Endodermal cell (in vitro differentiated cells): Measurements from ENCODE around the gene MUC22. TPM values are rescaled to one million over a fixed set of nuclear protein-coding genes. Genes with fewer than 3 reads are reported as not detected.

Experiments
- DNase-seq: peaks from one replicate; pipeline ENCODE4 v3.0.0-alpha.2; 2017
- H3K27ac ChIP-seq: 2 replicates; pipeline ENCODE4 v1.5.1; 2013; ENCODE audit warnings: mild to moderate bottlenecking, low read depth, low read length, moderate library complexity
- H3K27me3 ChIP-seq: 2 replicates; pipeline ENCODE4 v1.6.1; 2013; ENCODE audit warnings: mild to moderate bottlenecking, low read length, moderate library complexity; ENCODE audit not compliant: insufficient read depth, control insufficient read depth, poor library complexity, severe bottlenecking
- H3K36me3 ChIP-seq: 2 replicates; pipeline ENCODE4 v1.7.0; 2013; ENCODE audit warnings: mild to moderate bottlenecking, low read length, moderate library complexity; ENCODE audit not compliant: control insufficient read depth, insufficient read depth
- H3K4me1 ChIP-seq: one replicate; pipeline ENCODE4 v1.7.0; 2013; ENCODE audit warnings: low read length; ENCODE audit not compliant: control insufficient read depth, insufficient read depth
- H3K4me3 ChIP-seq: 2 replicates; pipeline ENCODE4 v1.5.1; 2013; ENCODE audit warnings: mild to moderate bottlenecking, low read length, moderate library complexity
- H3K9ac ChIP-seq: 2 replicates; pipeline ENCODE4 v1.6.1; 2013; ENCODE audit warnings: mild to moderate bottlenecking, low read length, moderate library complexity; ENCODE audit not compliant: poor library complexity, severe bottlenecking; ENCODE audit errors: extremely low read depth
- H3K9me3 ChIP-seq: 2 replicates; pipeline ENCODE4 v1.6.1; 2013; ENCODE audit warnings: mild to moderate bottlenecking, low read length, moderate library complexity; ENCODE audit not compliant: control insufficient read depth
- H3K27ac Mint-ChIP-seq: 2 replicates; pipeline ENCODE4 v1.8.0; 2020; ENCODE audit warnings: mixed read lengths
- H3K27me3 Mint-ChIP-seq: 2 replicates; pipeline ENCODE4 v1.8.0; 2021; ENCODE audit warnings: mild to moderate bottlenecking, mixed read lengths; ENCODE audit not compliant: insufficient read depth
- H3K36me3 Mint-ChIP-seq: 2 replicates; pipeline ENCODE4 v1.8.0; 2020; ENCODE audit warnings: low read depth, mixed read lengths
- H3K4me1 Mint-ChIP-seq: 2 replicates; pipeline ENCODE4 v1.8.0; 2020; ENCODE audit warnings: mixed read lengths
- H3K4me3 Mint-ChIP-seq: 2 replicates; pipeline ENCODE4 v1.8.0; 2020; ENCODE audit warnings: mild to moderate bottlenecking, moderate library complexity, mixed read lengths
- H3K9me3 Mint-ChIP-seq: 2 replicates; pipeline ENCODE4 v1.8.0; 2020; ENCODE audit warnings: mild to moderate bottlenecking, mixed read lengths
- WGBS, 2 experiments: methylation state at CpG; one replicate each; pipeline versions ENCODE4 v1.1.5 to v1.1.7; 2013; ENCODE audit warnings: missing lambda C conversion rate in 2 of 2, mixed read lengths in 1 of 2; ENCODE audit not compliant: insufficient coverage in 1 of 2, insufficient read length in 1 of 2; 5-methylcytosine and 5-hydroxymethylcytosine counted together
- total RNA-seq, 2 donors: library from RNA; stranded (reverse); fragmentation: NEBNext Ultra II Directional in 1 of 2; extraction: Animal tissue kit (Norgen Biotek cat#: 25700) in 1 of 2; gene quantifications; 2 replicates in 1 of 2; 3 replicates in 1 of 2; pipeline ENCODE4 v1.2.1, GENCODE V29; 2021
- TF ChIP-seq, protein P1 (sequence below): fragments of 200-600 bp; sonication (generic); conservative IDR thresholded peaks from 2 replicates; pipeline ENCODE4 v1.5.0; 2021; ENCODE audit warnings: antibody characterized with exemption, mild to moderate bottlenecking

Gene MUC22
- total RNA-seq, 2 donors from 2014 or later, result not detected

DNA sequence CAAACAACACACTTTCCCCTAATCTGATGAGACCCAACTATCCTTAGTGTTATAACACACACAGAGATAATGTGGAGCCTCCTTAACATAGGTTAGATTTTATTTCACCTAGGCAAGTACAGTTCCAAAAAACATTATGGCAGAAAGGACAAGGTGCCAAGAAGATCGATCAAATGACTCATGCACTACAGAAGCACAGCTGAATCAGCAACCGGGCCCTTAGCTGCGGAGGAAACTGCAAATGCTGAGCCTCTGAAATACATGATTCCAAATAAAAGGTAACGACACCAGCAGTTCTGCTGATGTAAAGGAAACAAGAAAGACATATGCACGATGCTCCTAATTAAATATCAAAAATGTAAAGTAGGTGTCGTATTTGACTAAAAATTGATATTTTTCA lies 46.6 kb upstream of the MUC22 start:
- Mint-ChIP-seq H3K9me3 (peaks cover 3% of the 10 kb centered on the region), H3K27me3 (peaks cover 23% of the 10 kb centered on the region), H3K36me3 (no peaks in the 10 kb centered on the region), H3K27ac (no peak overlapping the region), H3K4me3 (no peak overlapping the region), H3K4me1 (peaks cover 9% of the 10 kb centered on the region)
- H3K27ac ChIP-seq, result no peak overlapping the region
- no peak overlapping the region for H3K4me3 ChIP-seq
- no peak for DNase-seq
- no peaks in the 10 kb centered on the region for H3K9me3 ChIP-seq
- WGBS, 2 experiments, result 92 to 94% methylated on average over 5 to 6 of the region's 6 CpGs
- H3K9ac ChIP-seq, result no peak overlapping the region
- no peaks in the 10 kb centered on the region for H3K36me3 ChIP-seq
- no peaks in the 10 kb centered on the region for H3K27me3 ChIP-seq
- H3K4me1 ChIP-seq, result no peaks in the 10 kb centered on the region
- TF ChIP-seq, protein P1, sequence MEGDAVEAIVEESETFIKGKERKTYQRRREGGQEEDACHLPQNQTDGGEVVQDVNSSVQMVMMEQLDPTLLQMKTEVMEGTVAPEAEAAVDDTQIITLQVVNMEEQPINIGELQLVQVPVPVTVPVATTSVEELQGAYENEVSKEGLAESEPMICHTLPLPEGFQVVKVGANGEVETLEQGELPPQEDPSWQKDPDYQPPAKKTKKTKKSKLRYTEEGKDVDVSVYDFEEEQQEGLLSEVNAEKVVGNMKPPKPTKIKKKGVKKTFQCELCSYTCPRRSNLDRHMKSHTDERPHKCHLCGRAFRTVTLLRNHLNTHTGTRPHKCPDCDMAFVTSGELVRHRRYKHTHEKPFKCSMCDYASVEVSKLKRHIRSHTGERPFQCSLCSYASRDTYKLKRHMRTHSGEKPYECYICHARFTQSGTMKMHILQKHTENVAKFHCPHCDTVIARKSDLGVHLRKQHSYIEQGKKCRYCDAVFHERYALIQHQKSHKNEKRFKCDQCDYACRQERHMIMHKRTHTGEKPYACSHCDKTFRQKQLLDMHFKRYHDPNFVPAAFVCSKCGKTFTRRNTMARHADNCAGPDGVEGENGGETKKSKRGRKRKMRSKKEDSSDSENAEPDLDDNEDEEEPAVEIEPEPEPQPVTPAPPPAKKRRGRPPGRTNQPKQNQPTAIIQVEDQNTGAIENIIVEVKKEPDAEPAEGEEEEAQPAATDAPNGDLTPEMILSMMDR, result no peak

DNA sequence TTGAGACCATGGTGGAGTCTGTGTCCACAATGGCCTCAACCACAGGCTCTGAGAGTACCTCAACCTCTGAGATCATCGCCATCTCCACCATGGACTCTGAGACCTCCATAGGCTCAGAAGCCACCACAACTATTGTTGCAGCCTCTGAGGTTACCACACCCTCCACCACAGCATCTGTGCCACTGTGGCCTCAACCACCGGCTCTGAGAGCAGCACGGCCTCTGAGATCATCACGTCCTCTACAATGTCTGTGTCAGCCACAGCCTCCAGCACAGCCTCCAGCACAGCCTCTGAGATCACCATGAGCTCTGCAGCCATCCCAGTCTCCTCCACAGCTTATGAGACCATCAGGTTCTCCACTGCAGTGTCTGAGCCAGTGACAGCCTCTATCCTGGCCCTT lies 46.2 kb upstream of the MUC22 start:
- Histone ChIP-seq H3K9me3 (no peaks in the 10 kb centered on the region), H3K4me3 (no peak overlapping the region), H3K36me3 (no peaks in the 10 kb centered on the region), H3K27ac (no peak overlapping the region), H3K27me3 (no peaks in the 10 kb centered on the region), H3K9ac (no peak overlapping the region), H3K4me1 (no peaks in the 10 kb centered on the region)
- 96% methylated on average over 4 of the region's 4 CpGs; no CpG with 5 or more reads in 1 of the 2 experiments for WGBS, 2 experiments
- Mint-ChIP-seq H3K27me3 (peaks cover 23% of the 10 kb centered on the region), H3K4me3 (no peak overlapping the region), H3K9me3 (peaks cover 2% of the 10 kb centered on the region), H3K36me3 (no peaks in the 10 kb centered on the region), H3K27ac (no peak overlapping the region), H3K4me1 (peaks cover 9% of the 10 kb centered on the region)
- DNase-seq, result no peak
- TF ChIP-seq, protein P1, result no peak

- H3K9me3 ChIP-seq, result no peaks in the 10 kb centered on the region
- peaks cover 23% of the 10 kb centered on the region for H3K27me3 Mint-ChIP-seq
- DNase-seq, result no peak
- no peak overlapping the region for H3K4me3 Mint-ChIP-seq
- H3K4me3 ChIP-seq, result no peak overlapping the region
- WGBS, 2 experiments, result 91 to 96% methylated on average over 4 to 5 of the region's 5 CpGs
- no peaks in the 10 kb centered on the region for H3K36me3 ChIP-seq
- peaks cover 9% of the 10 kb centered on the region for H3K4me1 Mint-ChIP-seq
- no peak overlapping the region for H3K9ac ChIP-seq
- H3K36me3 Mint-ChIP-seq, result no peaks in the 10 kb centered on the region
- no peaks in the 10 kb centered on the region for H3K4me1 ChIP-seq
- no peak overlapping the region for H3K27ac Mint-ChIP-seq
- no peak overlapping the region for H3K27ac ChIP-seq
- no peaks in the 10 kb centered on the region for H3K9me3 Mint-ChIP-seq
- no peaks in the 10 kb centered on the region for H3K27me3 ChIP-seq
- TF ChIP-seq, protein P1, result no peak
These were observed 45.1 kb upstream of the MUC22 start for GRCh38 chr6:30965140-30965601.
